HG03575 (cell line): Measurements from ENCODE around the gene RPS27L.
"Not testable (repeated sequence)": the region's sequence is repeated elsewhere in the genome, so short reads cannot be mapped to it uniquely, and the experiment has no call there.

Experiments
- ATAC-seq: cut with Tn5 transposase; IDR thresholded peaks from one replicate; pipeline ENCODE4 v1.9.1; 2021; ENCODE audit not compliant: unreplicated experiment, insufficient number of reproducible peaks, low FRiP score; ENCODE audit errors: extremely low read depth

Gene RPS27L

DNA sequence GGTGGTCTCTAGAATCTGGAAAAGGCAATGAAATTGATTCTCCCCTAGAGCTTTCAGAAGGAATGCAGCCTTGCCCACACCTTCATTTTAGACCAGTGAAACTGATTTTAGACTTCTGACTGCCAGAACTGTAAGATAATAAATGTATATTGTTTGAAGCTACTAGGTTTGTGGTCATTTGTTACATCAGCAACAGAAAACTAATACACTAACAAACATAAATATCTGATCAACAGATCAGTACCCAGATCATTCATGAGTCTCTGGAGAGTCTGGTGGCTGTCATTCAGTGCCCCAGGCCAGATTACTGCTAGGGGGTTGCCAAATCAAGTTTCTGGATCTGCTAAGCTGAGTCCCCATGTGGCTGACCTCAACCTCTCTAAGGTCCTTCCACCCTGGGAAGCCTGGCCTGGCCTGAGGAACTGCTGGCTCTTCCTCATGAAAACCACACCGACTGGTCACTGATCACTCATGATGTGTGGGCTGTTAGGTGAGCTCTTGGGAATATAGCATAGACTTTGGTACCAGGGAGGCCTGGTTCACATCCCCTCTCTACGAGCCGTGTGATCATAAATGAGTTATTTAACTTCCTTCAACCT is 46.8 kb downstream of the RPS27L start:
- ATAC-seq = no peak

DNA sequence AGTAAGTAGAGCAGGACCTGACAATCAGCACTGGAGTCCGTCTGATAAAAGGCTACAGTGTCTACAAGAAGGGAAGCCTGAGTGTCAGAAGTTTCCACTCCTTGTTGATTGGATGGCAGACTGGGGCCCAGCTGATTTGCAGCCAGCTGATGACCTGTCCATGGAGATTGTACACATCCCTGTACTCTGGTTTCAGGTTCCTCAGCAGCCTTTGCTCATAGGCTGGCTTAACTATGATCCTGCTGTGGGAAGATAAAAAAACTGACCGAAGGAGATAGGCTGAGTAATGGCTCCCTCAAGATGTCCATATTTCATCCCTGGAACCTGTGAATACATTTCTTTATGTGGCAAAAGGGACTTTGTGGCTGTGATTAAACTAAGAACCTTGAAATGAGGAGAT is 47.4 kb downstream of the RPS27L start:
- ATAC-seq = no peak

DNA sequence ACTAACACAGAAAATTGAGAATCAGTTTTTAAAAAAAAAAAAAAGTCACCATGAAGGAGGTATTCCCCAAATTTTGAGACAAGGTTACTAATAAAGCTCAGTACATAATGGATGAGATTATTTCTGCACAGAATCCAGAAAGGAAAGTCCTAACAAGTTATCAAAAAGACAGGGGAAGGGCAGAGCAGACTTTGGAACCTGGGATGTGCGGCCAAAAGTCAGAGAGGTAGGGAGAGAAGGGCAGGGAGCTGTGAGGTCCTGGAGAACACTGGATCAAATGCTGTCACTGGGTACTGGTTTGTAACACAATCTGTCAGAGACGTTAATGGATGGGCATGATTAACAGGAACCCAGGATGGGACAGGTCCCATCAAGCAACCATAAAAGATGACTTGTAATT is 47.8 kb downstream of the RPS27L start:
- no peak for ATAC-seq

DNA sequence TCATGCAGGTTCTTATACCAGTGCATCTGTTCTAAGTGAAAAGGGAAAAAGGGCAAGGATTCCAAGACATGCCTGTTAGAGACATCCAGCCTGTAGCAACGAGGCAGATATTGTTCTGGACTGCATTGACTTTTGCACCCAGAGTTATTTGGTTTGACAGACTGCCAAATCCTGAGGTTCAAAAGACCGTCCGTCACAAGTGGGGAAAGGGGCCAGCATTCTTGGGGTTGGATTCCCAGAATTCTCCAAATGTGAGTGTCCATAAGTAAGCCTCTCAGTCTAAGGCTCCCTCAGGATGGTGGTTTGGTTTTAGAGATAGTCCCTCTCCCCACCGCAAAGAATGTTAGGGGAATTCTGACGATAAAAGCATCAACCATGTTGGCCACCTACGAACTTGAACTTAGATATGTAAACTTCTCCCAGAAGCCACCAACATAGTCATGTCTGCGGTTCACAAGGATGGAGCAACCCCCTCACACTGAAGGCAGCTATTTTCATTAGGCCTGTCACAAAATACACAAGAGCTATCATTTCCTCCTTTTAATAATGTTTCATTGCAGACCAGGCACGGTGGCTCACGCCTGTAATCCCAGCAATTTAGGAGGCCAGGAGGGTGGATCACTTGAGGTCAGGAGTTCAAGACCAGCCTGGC is 49.3 kb downstream of the RPS27L start:
- no peak for ATAC-seq

DNA sequence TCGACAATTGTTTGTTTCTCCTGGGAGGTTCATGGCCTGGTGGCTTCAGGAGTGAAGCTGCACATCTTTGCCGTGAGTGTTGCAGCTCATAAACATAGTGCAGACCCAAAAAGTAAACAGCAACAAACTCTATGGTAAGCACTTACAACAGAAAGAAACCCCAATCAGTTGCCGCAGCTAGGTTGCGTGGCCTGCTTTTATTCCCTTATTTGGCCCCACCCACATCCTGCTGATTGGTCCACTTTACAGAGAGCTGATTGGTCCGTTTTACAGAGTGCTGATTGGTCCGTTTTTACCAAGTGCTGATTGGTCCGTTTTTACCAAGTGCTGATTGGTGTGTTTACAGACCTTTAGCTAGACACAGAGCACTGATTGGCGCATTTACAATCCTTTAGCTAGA is 51.9 kb downstream of the RPS27L start:
- ATAC-seq = not testable (repeated sequence)

DNA sequence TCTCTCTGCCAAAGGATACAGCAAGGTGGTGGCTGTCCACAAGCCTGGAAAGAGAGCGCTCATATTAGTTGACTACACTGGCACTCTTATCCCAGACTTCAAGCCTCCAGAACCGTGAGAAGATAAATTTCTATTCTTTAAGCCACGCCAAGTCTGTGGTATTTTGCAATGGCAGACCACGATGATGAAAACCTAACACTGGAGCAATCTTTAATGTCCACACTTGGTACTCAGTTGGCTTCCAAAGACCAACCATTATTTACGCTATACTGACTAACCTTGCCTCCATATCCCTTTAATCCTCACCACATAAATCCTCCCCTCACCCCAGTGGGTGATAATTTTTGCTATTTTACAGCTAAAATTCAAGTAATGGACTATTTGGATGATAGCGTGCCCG is 52.5 kb downstream of the RPS27L start:
- no peak for ATAC-seq

DNA sequence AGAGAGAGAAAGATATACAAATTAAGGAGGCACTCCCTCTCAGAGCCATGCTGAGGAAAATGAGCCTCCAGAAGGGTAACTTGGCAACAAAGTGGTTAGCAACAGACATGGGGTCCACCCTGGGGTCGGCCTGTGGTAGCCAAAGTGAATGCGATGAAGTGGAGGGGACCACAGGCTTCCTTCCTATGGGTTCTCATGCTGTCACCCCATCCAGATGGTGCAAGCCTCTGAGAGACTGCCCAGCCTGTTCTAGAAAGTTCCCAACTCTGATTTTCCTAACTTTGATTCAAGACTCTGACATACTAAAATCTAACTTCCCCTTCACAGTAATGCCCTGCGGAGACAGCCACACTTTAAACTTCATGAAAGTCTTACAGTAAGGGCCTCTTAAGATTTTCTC is 53.9 kb downstream of the RPS27L start:
- no peak for ATAC-seq

DNA sequence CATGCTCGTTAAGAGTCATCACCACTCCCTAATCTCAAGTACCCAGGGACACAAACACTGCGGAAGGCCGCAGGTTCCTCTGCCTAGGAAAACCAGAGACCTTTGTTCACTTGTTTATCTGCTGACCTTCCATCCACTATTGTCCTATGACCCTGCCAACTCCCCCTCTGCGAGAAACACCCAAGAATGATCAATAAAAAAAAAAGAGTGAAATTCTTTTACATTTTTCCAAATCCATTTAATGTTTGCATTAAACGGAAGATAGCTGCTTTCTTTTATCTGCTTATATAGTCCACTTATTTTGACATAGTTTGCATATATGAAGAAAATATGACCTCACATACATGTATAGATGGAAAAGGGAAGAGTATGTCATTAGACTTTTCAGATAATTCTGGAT is 57.7 kb downstream of the RPS27L start:
- not testable (repeated sequence) for ATAC-seq

DNA sequence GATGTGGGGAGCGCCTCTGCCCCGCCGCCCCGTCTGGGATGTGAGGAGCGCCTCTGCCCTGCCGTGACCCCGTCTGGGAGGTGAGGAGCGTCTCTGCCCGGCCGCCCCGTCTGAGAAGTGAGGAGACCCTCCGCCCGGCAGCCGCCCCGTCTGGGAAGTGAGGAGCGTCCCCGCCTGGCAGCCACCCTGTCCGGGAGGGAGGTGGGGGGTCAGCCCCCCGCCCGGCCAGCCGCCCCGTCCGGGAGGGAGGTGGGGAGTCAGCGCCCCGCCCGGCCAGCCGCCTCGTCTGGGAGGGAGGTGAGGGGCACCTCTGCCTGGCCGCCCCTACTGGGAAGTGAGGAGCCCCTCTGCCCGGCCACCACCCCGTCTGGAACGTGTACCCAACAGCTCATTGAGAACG is 58.4 kb downstream of the RPS27L start:
- ATAC-seq = not testable (repeated sequence)
